Esophagus squamous epithelium (tissue), 4 donors: Measurements from ENCODE around the gene CHPT1.

Experiments used
- POLR2A ChIP-seq, 4 donors: fragments of 450-650 bp; IDR thresholded peaks; one replicate each; pipeline ENCODE4 v1.6.1; 2017; ENCODE audit warnings: antibody characterized with exemption in 4 of 4, mild to moderate bottlenecking in 4 of 4, moderate library complexity in 3 of 4
- TF ChIP-seq, protein P1 (sequence below), 6 experiments: fragments of 450-650 bp in 4 of 6; fragments of 200-600 bp in 2 of 6; sonication (generic) in 2 of 6; IDR thresholded peaks; one replicate each; pipeline ENCODE4 v1.5.1; 2016 to 2019; ENCODE audit warnings: antibody characterized with exemption in 6 of 6, mild to moderate bottlenecking in 4 of 6, moderate library complexity in 4 of 6

DNA sequence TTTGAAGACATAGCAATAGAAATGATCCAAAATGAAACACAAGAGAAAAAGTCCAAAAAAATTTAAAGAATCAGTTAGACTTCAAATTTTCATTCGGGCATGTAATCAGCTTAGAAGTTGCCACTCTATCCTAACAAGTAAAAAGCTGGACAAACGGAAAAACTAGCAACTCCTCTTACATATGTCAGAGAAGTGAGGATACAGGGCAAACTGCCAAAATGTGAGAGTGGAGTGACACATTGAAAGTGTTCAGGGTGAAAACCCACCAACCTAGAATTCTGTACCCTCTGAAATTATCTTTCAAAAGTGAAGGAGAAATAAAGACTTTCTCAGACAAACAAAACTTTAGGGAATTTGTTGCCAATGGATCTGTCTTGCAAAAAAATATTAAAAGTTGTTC, 42.0 kb upstream of the CHPT1 start:
- TF ChIP-seq, protein P1, sequence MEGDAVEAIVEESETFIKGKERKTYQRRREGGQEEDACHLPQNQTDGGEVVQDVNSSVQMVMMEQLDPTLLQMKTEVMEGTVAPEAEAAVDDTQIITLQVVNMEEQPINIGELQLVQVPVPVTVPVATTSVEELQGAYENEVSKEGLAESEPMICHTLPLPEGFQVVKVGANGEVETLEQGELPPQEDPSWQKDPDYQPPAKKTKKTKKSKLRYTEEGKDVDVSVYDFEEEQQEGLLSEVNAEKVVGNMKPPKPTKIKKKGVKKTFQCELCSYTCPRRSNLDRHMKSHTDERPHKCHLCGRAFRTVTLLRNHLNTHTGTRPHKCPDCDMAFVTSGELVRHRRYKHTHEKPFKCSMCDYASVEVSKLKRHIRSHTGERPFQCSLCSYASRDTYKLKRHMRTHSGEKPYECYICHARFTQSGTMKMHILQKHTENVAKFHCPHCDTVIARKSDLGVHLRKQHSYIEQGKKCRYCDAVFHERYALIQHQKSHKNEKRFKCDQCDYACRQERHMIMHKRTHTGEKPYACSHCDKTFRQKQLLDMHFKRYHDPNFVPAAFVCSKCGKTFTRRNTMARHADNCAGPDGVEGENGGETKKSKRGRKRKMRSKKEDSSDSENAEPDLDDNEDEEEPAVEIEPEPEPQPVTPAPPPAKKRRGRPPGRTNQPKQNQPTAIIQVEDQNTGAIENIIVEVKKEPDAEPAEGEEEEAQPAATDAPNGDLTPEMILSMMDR (IDR thresholded peaks at IDR 0.05), result no peak
- no peak for TF ChIP-seq POLR2A (IDR thresholded peaks at IDR 0.05)
